Left renal pelvis (tissue), 4 donors: Measurements from ENCODE around the gene RAB3B. TPM values are rescaled to one million over a fixed set of nuclear protein-coding genes. Genes with fewer than 3 reads are reported as not detected.
A peak's percentile ranks its signal among the peaks of the same experiment; 100 is the strongest.
"Not testable (repeated sequence)": the region's sequence is repeated elsewhere in the genome, so short reads cannot be mapped to it uniquely, and the experiment has no call there.

ENCODE experiments used
- DNase-seq, 4 donors: peaks; one replicate each; pipeline ENCODE4 v3.0.0-alpha.2; 2013; ENCODE audit warnings: low read depth in 4 of 4, low spot score in 3 of 4
- polyA plus RNA-seq, 4 donors: library from polyadenylated mRNA; unstranded; fragments of 120-200 nt; gene quantifications; one replicate each; pipeline ENCODE4 v1.2.1, GENCODE V29; 2013; ENCODE audit not compliant: insufficient read length in 4 of 4

The RAB3B gene, protein sequence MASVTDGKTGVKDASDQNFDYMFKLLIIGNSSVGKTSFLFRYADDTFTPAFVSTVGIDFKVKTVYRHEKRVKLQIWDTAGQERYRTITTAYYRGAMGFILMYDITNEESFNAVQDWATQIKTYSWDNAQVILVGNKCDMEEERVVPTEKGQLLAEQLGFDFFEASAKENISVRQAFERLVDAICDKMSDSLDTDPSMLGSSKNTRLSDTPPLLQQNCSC
- 1 to 10 TPM; 1.6 to 5.8 (median 5.0) TPM for polyA plus RNA-seq

DNA sequence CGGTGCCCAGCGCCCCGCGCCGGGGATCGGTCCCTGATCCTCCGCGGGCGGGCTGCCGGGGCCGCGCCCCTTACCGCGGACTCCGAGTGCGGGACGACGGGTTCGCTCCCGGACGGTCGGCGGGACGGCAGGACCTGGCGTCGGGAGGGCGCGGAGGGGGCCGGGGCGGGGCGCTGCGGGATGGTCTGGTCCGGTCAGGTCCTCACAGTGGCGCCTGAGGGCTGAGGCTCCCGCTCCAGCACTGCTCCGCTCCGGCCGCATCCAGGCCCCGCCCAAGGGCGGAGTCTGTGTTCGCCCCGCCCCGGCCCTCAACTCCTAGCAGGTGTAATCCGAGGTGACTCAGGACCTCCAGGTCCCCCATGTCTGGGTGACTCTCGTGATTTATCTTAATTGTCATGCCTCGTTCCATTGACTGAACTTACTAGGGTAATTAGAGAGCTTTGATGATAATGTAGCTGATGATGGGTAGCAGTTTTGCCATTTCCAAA, at the start of gene RAB3B:
Gene RAB3B (minus strand): TSS at position 223 of the 488 bp plus-strand sequence. CDS start 13,583 bp downstream, outside the sequence.
- peak in 3 of 4 donors; percentile 48 to 59 (median 51) for DNase-seq

DNA sequence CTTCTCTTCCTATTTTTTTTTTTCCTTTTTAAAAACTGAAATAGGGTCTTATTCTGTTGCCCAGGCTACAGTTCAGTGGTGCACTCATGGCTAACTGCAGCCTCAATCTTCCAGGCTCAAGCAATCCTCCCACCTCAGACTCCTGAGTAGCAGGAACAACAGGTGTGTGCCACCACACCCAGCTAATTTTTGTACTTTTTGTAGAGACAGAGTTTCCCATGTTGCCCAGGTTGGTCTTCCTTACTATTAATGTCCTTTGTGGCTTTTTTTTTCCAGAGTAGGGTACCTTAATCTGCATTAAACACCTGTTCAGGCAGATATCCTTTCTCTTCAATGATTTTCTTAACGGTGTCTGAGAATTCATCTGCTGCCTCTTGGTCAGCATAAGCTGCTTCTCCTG, 47.4 kb upstream of the RAB3B start:
- no peak for DNase-seq

DNA sequence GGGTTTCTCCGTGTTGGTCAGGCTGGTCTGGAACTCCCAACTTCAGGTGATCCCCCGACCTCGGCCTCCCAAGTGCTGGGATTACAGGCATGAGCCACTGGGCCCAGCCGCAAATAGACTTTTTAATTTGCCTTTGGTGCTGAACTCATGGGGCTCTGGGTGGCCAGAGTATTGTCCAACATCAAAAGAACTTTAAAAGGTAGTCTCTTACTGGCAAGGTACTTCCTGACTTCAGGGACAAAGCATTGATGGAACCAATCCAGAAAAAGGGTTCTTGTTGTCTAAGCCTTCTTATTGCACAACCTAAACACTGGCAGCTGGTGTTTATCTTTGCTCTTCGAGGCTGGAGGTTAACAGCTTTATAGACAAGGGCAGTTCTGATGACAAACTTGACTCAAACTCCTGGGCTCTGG, 46.9 kb upstream of the RAB3B start:
- no peak for DNase-seq

DNA sequence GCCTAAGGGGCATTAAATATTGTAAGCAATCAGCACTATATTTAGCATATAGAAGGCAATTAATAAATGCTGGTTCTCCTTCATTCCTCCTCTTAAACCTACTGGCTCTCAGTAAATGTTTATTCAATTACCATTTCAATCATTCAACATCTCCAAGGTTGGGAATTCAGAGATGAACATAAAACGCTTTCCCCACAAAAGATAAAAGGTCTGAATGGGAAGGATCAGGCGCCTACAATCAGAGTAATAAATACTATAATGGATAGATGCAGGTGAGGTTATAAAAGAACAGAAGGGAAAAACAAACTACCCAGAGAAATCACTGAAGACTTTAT, 43.5 kb upstream of the RAB3B start:
- no peak for DNase-seq

DNA sequence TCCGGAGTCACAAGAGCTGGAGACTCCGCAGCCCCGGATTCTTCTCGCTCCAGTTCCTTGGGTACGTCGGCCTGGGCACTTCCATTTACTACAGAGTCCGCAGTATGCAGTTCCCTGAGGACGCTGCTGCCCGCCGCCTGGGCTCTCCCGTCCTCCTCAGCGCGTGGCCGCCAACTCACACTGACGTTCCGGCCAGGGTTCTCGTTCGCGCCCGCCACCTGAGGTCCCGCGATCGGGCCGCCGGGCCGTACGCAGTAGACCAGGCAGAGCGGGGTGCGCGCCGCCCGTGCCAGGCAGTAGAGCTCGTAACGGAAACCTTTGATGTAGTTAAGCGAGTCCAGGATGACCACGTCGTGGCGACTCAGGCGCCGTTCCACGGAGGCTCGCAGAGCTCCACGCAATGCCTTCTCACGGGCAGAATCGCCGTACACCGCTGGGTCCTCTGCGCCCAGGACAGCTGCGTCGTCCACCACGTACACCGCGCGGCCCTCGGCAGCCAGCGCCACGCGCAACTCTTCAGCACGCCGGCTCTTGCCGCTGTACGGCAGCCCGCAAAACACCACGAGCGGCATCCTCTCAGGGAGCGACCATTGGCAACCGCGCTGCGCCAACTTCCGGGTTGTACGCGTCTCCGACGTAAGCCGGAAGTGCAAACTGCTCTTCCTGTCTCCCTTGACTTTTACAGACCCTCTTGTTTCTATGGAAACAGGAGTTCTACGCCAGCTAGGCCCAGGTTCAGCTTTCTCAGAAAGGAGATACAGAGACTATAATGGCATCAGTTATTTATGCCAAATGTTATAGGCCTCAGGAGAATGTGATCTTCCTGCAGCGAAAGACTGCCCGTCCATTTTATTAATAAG, 42.9 kb upstream of the RAB3B start, which contains the start of gene KTI12:
Gene KTI12 (minus strand): TSS at position 621 of the 860 bp plus-strand sequence. CDS start 49 bp downstream, at position 572.
- DNase-seq: peak; percentile 75 to 84 (median 80)

DNA sequence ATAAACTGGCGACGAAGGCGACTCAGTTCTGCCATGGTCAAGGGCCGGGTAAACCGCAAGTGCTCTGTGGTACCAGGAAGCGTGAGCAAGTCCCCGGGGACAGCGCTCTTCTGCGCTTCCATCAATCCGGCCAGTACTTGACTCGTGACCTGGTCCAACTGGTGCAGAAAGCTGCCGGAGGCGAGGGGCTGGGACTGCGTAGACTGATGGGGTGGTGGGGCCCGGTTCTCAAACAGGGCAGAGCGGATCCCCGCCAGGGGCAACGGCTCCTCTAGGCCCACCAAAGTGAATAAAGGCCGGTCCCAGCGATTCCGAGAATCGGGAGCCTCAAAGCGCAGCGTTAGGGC, 42.3 kb upstream of the RAB3B start:
- peak in 2 of 4 donors; percentile 6 to 22 for DNase-seq

DNA sequence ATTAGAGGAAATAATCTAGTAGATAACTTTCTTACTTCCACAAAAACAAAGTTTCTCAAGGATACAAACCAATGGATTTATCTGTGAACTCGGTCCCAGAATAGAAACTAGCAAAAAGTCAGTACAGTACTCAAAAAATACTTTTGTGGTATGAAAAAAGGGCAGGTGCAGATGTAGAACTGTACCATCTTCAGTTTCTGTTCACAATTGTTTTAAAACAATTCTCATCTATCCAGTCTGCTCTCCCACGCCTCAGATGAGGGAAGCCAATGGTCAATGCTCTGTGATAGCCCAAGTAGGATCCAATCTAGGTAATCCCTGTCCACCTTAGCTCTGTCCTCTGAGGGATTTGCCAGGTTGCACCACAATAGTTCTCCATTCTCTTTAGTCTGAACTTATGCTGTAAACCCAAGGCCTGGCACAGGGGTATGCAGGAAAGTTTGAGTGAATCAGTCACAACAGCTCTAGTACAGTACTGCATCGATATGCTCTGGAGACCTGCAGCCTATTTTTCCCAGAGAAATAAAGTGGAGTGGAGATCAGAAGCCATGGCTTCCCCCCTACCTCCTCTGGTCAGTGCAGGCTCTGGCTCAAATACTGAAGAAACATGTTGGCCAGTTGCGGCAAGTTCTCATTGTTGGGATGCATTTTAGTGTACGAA, 41.8 kb upstream of the RAB3B start:
- no peak for DNase-seq

DNA sequence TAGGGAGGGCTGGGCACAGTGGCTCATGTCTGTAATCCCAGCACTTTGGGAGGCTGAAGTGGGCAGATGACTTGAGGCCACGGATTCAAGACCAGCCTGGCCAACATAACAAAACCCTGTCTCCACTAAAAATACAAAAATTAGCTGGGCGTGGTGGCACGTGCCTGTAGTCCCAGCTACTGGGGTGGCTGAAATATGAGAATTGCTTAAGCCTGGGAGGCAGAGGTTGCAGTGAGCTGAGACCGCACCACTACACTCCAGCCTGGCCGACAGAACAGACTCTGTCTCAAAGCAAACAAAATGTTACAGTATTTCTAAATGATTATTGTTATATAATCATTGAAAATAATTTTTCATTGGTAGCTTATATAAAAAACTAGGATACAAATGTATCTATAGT, 38.3 kb upstream of the RAB3B start:
- not testable (repeated sequence) for DNase-seq

DNA sequence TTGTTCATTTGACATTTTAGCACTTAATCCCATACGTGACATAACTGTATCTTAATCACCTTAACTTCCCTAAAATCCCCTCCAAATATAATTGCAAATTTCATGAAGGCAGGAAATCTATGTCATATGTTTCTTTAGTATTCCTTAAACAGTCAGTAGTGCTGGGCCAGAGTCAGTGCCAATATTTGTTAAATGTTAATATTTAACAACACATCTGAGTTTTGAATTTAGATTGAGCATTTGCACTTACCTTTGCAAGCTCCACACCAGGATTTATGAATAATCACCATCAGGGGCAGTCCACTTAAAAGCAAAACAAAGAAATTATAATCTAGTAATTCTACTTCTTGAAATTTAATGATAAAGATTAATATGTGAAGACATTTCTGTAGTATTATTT, 37.8 kb upstream of the RAB3B start:
- no peak for DNase-seq

DNA sequence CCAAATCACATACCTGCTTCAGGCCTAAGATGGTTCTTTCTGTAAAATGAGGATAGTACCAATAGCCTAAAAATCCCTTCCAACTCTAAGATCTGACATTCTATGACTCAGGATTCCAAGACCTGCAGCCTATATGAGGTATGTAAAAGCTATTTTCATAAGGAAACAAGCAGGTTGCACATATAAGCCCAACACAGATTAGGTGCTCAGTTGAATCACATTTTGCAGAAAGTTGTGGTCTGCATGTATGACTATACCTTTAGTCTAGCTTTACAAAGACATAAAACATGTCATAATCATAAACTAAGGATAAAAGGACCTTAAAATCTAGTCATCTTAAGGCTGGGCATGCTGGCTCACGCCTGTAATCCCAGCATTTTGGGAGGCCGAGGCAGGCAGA, 35.8 kb upstream of the RAB3B start:
- DNase-seq: no peak

DNA sequence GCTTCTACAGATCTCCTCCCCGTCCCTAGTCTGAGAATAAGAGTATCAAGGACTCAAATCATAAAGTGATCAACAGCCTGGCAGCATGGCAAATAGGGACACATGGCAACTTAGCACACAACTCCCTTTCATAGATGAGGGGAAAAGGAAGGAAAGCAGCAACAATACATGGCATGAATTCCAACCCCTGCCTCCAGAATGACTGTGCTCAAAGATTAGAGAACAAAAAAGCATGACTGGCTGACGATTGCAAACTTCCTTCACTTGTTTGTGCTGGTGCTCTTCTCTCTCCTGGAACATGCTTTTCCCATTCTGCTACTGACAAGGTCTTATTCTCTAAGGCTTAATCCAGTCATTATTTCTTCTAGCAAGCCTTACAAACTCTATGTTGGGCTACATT, 31.6 kb upstream of the RAB3B start:
- DNase-seq: no peak

DNA sequence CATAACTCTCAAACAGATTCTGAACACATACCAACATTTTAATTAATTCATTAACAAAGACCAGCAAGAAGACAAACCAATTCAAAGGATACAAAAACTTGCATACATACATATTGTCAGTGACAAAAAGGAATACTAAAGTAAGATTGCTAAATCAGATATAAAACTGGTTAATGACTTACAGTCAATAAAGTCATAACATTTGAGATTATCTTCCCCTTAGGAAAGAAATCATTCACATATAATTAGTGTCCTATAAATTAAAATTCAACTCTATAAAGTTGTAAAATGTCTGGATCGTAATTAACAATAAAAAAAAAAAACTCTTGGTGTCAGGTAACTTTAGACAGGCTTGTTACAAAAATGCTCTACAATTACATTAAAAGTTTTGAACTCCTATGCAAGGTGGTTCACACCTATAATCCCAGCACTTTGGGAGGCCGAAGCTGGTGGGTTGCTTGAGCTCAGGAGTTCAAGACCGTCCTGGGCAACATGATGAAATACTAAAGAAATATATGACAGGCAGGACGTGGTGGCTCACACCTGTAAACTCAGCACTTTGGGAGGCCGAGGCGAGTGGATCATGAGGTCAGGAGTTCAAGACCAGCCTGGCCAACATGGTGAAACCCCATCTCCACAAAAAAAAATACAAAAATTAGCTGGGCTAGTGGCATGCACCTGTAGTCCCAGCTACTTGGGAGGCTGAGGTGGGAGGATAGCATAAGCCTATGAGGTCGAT, 17.7 kb upstream of the RAB3B start:
- no peak for DNase-seq

DNA sequence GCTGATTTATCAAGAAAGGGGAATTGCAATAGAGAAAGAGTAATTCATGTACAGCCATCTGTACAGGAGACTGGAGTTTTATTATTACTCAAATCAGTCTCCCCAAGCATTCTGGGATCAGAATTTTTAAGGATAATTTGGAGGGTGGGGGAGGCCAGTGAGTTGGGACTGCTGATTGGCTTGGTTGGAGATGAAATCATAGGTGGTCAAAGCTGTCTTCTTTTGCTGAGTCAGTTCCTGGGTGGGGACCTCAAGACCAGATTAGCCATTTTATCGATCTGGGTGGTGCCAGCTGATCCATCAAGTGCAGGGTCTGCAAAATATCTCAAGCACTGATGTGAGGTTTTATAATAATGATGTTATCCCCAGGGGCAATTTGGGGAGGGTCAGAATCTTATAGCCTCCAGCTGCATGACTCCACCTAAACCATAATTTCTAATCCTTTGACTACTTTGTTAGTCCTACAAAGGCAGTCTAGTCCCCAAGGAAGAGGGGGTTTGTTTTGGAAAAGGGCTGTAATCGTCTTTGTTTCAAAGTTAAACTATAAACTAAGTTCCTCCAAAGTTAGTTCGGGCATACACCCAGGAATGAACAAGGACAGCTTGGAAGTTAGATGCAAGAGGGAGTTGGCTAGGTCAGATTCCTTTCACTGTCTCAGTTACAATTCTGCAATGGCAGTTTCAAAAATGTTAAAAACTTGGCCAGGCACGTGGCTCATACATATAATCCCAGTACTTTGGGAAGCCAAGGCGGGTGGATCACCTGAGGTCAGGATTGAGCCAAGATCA, 16.9 kb upstream of the RAB3B start:
- no peak for DNase-seq

DNA sequence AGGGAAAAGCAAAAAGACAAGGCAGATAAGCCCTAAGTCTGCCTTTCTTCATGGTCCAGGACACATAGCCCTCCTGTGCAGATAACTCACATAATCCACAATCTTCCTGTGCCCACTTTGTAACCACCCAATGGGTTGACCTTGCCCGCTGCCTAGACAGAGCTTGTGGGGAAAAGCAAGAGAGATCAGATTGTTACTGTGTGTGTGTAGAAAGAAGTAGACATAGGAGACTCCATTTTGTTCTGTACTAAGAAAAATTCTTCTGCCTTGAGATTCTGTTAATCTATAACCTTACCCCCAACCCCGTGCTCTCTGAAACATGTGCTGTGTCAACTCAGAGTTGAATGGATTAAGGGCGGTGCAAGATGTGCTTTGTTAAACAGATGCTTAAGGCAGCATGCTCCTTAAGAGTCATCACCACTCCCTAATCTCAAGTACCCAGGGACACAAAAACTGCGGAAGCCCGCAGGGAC, 15.6 kb upstream of the RAB3B start:
- not testable (repeated sequence) for DNase-seq

DNA sequence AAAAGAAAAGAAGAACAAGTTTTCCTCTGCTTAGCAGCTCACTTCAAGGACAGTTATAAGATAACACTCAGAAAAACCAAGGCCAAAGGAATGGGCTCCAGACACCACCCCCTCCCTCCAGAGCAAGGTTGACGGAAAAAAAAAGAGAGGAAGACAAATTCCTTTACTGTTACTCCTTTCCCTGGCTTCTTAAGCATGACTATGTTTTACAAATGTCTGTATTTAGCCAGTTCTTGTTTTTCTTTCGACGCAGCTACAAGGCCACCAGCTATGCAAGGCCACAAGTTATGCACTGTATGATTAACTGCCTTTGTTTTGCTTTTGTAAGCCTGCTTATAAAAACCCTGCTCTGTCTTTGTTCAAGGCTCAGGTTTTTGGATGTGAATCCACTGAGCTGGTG, 15.0 kb upstream of the RAB3B start:
- DNase-seq: not testable (repeated sequence)

DNA sequence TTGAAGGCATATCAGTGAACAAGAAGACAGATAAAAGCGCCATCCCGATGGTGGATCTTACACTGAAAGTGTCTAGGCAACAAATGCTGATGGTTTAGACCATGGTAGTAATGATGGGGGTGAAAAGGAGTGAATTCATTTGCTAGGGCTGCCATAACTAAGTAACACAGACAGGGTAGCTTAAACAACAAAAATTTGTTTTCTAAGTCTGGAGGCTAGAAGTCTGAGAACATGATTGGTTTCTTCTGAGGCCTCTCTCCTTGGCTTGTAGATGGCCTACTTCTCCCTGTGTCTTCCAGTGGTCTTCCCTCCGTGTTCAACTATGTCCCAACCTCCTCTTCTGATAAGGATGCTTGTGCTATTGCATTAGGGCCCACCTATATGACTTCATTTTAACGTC, 13.4 kb upstream of the RAB3B start:
- DNase-seq: no peak

DNA sequence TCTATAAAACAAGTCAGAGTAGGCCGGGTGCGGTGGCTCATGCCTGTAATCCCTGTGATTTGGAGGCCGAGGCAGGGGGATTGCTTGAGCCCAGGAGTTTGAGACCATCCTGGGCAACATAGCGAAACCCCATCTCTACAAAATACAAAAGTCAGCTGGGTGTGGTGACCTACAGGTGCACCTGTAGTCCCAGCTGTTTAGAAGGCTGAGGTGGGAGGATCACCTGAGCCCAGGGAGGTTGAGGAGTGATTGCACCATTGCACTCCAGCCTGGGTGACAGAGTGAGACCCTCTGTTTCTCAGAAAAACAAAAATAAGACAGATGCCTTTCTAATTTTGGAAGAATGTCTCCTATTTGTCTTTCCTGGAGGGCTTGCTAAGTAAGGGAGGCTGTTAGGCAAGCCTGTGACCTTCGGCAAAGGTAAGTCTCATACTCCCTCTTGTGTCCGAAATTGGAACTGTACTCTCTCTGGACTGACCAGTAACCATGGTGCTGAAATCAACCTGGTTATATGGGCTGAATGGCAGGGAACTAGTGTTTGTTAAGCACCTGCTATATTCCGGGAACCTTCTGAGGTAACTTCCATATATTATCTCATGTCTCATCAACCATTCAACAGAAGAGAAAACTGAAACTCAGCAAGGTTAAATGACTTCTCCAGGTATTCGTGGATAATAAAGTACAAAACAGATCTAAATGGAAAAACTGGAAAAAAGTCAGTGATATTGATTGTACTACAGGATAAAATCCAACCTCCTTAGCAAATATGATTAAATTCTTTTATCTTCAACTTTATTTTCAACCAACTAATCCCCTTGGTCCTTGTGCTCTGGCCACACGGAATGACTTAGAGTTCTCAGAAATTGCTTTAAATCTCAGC, 11.8 kb upstream of the RAB3B start:
- DNase-seq: peak; percentile 61 to 80 (median 78)

DNA sequence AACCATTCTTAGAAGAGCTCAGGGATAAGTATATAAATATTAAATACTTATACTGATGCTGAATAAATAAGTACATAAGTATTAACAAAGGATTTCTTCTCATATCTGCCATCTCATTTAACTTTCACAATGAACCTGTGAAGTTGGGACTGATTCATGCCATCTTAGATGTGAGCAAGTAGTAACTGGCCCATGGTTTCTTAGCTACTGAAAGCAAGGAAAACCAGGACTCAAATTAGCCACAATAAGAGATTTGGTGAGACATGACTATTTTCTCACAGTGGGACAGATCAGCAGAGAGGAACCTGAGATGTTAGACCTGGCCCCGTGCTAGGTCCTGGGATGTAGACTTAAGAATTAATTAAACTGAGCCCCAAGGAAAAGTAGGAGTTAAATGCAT, 8.2 kb upstream of the RAB3B start:
- no peak for DNase-seq

DNA sequence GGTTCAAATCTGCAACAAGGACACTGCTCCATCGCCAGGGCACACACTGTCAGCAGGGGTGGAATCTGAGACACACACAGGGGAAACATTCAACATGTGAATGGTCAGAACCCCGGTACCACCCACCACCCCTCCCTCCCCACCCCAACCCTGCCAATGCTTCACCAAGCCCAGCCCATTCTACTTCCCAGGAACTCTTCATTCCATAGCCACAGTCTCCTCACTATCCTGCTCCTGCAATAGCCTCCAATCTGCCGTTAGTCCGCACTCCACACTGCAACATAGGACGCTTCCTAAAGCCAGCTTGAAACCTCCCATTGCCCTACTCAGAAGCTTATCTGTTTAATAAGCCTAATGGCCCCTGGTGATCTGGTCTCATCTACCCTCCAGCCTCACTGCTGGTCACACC, 7.5 kb upstream of the RAB3B start:
- DNase-seq: no peak
